LNCAP (cell line): Measurements from ENCODE around the gene ACAN.

ENCODE experiments used
- TF ChIP-seq, protein P1 (sequence below): fragments of 450-650 bp; IDR thresholded peaks from 2 replicates; pipeline ENCODE4 v1.5.1; 2017; ENCODE audit warnings: mild to moderate bottlenecking

Gene ACAN

DNA sequence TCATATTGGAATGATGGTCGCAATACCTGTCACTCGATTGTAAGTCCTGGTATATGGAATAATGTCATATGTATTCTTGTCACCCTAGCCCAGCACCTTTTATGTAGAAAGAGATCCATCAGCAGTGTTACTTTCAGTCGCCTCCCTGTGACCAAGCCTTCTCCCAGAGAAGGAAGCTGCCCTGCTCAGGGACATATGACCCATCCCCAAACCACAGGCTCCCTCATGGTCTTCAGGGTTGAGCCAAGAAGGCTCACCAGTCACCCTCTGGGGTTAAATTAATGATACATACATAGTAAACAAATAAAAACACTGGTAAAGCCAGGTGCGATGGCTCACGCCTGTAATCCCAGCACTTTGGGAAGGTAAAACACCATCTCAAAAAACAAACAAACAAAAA, 114.5 kb downstream of the ACAN start:
- TF ChIP-seq, protein P1, sequence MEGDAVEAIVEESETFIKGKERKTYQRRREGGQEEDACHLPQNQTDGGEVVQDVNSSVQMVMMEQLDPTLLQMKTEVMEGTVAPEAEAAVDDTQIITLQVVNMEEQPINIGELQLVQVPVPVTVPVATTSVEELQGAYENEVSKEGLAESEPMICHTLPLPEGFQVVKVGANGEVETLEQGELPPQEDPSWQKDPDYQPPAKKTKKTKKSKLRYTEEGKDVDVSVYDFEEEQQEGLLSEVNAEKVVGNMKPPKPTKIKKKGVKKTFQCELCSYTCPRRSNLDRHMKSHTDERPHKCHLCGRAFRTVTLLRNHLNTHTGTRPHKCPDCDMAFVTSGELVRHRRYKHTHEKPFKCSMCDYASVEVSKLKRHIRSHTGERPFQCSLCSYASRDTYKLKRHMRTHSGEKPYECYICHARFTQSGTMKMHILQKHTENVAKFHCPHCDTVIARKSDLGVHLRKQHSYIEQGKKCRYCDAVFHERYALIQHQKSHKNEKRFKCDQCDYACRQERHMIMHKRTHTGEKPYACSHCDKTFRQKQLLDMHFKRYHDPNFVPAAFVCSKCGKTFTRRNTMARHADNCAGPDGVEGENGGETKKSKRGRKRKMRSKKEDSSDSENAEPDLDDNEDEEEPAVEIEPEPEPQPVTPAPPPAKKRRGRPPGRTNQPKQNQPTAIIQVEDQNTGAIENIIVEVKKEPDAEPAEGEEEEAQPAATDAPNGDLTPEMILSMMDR = no peak

DNA sequence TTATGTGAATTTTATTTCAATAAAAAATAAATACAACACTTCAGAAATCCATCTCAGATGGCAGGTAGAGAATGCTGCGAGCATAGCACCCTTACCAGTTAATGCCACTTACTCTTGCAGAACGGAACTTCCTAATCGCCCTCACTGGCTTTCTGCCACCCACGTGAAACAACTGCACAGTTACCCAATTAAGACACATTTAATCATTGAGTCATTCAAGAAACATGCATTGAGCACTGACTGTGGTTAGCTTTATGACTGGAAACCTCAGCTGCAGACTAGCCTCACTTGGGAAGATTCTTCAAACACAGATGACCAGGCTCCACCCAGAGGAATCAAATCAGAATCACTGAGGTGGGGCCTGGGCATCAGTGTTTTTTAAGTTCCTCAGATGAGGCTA, 115.5 kb downstream of the ACAN start:
- TF ChIP-seq, protein P1 = no peak

DNA sequence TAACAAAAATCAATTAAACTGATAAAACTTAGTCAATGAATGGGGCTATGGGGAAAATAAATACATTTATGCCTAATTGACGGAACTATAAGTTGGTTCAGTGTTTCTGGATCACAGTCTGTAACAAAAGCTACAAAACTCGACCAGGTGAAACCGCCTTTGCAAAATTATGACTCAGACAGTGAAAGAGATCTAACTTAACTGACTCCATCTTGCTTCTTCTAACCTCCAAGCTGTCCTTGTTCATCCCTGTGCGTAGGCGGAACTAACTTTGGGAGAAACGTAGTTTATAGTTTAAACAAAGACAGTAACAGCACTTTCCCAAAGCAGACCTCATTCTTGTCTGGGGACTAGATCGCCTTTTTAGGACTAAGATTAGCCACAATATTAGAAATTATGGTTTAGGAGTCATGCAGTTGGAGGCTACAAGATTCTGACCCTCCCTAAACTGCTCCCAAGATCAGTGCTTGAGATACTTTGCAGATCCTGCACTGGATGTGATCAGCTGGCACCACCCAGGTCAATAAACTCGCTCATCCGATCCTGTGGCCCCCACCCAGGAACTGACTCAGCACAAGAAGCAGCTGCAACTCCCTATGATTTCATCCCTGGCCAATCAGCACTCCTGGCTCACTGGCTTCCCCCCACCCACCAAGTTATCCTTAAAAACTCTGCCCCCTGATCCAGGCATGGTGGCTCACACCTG, 117.1 kb downstream of the ACAN start:
- TF ChIP-seq, protein P1 = no peak
